ENCODE results near the gene UGT1A6.

- no peak for TF ChIP-seq CTCF (IDR thresholded peaks at IDR 0.05; ENCODE audit: low read length)
- no peak for TF ChIP-seq EZH2 (optimal IDR thresholded peaks at IDR 0.05; ENCODE audit: low read depth, low read length)
Measured at GRCh38 chr2:233792720-233793119, 100.0 kb downstream of the UGT1A6 start.

Measured in MM.1S (cell line).